ENCODE measurements around the gene FLNC.

DNA sequence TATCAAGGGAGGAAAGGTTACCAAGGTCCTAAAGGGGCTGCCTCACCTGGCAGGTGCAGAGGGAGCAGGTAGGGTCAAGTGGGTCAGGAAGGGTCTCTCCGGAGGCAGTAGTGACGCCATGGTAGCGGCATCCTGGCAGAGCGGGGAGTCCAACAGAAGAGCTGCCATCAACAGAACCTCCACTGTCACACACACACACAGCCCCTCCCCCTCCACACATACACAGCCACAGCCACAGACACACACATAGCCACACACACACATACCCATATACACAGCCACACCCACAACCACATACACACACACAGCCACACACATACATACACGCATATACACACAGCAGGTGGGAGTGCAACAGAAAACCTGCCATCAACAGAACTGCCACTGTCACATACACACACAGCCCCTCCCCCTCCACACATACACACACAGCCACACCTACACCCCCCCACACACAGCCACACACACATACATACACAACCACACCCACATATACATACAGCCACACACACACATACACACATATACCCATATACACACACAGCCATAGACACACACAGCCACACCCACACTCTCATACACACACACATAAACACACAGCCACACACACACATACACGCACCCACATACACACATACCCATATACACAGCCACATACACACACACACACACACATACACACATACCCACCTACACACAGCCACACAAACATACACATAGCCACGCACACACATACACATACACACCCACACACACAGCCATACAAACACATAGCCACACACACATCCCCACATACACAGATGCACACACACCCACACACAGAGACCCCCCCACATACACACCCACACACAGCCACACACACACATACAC, 57.2 kb downstream of the FLNC start:
- TF ChIP-seq EZH2 (IDR thresholded peaks at IDR 0.05; ENCODE audit: borderline replicate concordance) = no peak
- TF ChIP-seq, protein P1, sequence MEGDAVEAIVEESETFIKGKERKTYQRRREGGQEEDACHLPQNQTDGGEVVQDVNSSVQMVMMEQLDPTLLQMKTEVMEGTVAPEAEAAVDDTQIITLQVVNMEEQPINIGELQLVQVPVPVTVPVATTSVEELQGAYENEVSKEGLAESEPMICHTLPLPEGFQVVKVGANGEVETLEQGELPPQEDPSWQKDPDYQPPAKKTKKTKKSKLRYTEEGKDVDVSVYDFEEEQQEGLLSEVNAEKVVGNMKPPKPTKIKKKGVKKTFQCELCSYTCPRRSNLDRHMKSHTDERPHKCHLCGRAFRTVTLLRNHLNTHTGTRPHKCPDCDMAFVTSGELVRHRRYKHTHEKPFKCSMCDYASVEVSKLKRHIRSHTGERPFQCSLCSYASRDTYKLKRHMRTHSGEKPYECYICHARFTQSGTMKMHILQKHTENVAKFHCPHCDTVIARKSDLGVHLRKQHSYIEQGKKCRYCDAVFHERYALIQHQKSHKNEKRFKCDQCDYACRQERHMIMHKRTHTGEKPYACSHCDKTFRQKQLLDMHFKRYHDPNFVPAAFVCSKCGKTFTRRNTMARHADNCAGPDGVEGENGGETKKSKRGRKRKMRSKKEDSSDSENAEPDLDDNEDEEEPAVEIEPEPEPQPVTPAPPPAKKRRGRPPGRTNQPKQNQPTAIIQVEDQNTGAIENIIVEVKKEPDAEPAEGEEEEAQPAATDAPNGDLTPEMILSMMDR (IDR thresholded peaks at IDR 0.05; ENCODE audit: poor library complexity) = no peak
- no peak for TF ChIP-seq EZH2phosphoT487 (IDR thresholded peaks at IDR 0.05; ENCODE audit: low read depth, severe bottlenecking, unreplicated experiment)

Data from hepatocyte (in vitro differentiated cells).